Right kidney (tissue), 1 donor: Measurements from ENCODE around the gene SPSB4.
A peak's percentile ranks its signal among the peaks of the same experiment; 100 is the strongest.

Source experiments
- DNase-seq: peaks from one replicate; pipeline ENCODE4 v3.0.0-alpha.2; 2016

The SPSB4 gene

GRCh38 chr3:141052201-141053069 lies 1.3 kb downstream of the SPSB4 start:
- peak; percentile 78 for DNase-seq

- no peak for DNase-seq
These were observed 4.0 kb downstream of the SPSB4 start for GRCh38 chr3:141055136-141055535.

GRCh38 chr3:141055536-141056445 lies 4.6 kb downstream of the SPSB4 start:
- DNase-seq, result no peak

- DNase-seq, result peak; percentile 58
These were observed 5.6 kb downstream of the SPSB4 start for GRCh38 chr3:141056751-141057171.

- no peak for DNase-seq
These were observed 6.3 kb downstream of the SPSB4 start for GRCh38 chr3:141057436-141057835.

GRCh38 chr3:141057946-141058800 lies 7.0 kb downstream of the SPSB4 start:
- DNase-seq, result no peak

GRCh38 chr3:141058996-141059395 lies 7.8 kb downstream of the SPSB4 start:
- DNase-seq, result no peak

- DNase-seq, result no peak
These were observed 8.7 kb downstream of the SPSB4 start for GRCh38 chr3:141059816-141060215.

GRCh38 chr3:141060327-141060726 lies 9.2 kb downstream of the SPSB4 start:
- DNase-seq, result no peak

- DNase-seq, result peak; percentile 7
These were observed 12.7 kb downstream of the SPSB4 start for GRCh38 chr3:141063831-141064230.

- DNase-seq, result peak; percentile 0
These were observed 13.2 kb downstream of the SPSB4 start for GRCh38 chr3:141064255-141064926.

- DNase-seq, result no peak
These were observed 14.1 kb downstream of the SPSB4 start for GRCh38 chr3:141065258-141065657.

GRCh38 chr3:141065841-141066805 lies 15.0 kb downstream of the SPSB4 start:
- DNase-seq, result peak; percentile 0

- peak; percentile 0 for DNase-seq
These were observed 16.2 kb downstream of the SPSB4 start for GRCh38 chr3:141067206-141067974.

- DNase-seq, result no peak
These were observed 19.1 kb downstream of the SPSB4 start for GRCh38 chr3:141070229-141070628.

- no peak for DNase-seq
These were observed 19.7 kb downstream of the SPSB4 start for GRCh38 chr3:141070727-141071357.

GRCh38 chr3:141071681-141072260 lies 20.6 kb downstream of the SPSB4 start:
- no peak for DNase-seq

GRCh38 chr3:141072950-141073349 lies 21.8 kb downstream of the SPSB4 start:
- DNase-seq, result no peak

- DNase-seq, result no peak
These were observed 22.4 kb downstream of the SPSB4 start for GRCh38 chr3:141073580-141073979.
